ENCODE results near the gene ROCK2. TPM values are rescaled to one million over a fixed set of nuclear protein-coding genes. Genes with fewer than 3 reads are reported as not detected.

Gene ROCK2
- total and polyA plus RNA-seq, 7 donors = 15.2 to 74.8 (median 43.5) TPM

- H3K9me3 ChIP-seq = no peaks in the 10 kb centered on the region
- no peak overlapping the region for H3K27ac ChIP-seq
- H3K4me3 ChIP-seq = no peak overlapping the region
- TF ChIP-seq EP300 (IDR thresholded peaks at IDR 0.05) = no peak
- no peak for TF ChIP-seq POLR2AphosphoS5 (IDR thresholded peaks at IDR 0.05)
- TF ChIP-seq CTCF (IDR thresholded peaks at IDR 0.05) = no peak
- TF ChIP-seq POLR2A (IDR thresholded peaks at IDR 0.05) = no peak
- WGBS, 2 donors = 90% methylated on average over 4 of the region's 4 CpGs
- no peaks in the 10 kb centered on the region for H3K27me3 ChIP-seq
- intact Hi-C loops (cut with DNase I) = no loop called here
- DNase-seq = no peak
- H3K36me3 ChIP-seq = peaks cover 0 to 27% (median 4%) of the 10 kb centered on the region in 4 donors
- H3K4me1 ChIP-seq = no peaks in the 10 kb centered on the region
These were observed 164.5 kb downstream of the ROCK2 start for GRCh38 chr2:11179899-11180298.

- H3K4me3 ChIP-seq = no peak overlapping the region
- no peak for DNase-seq
- no peaks in the 10 kb centered on the region for H3K27me3 ChIP-seq
- H3K4me1 ChIP-seq = no peaks in the 10 kb centered on the region
- TF ChIP-seq POLR2A (IDR thresholded peaks at IDR 0.05) (no peak), CTCF (IDR thresholded peaks at IDR 0.05) (no peak), EP300 (IDR thresholded peaks at IDR 0.05) (no peak), POLR2AphosphoS5 (IDR thresholded peaks at IDR 0.05) (no peak)
- intact Hi-C loops (cut with DNase I) = no loop called here
- H3K9me3 ChIP-seq = no peaks in the 10 kb centered on the region
- H3K36me3 ChIP-seq = peaks cover 0 to 24% (median 3%) of the 10 kb centered on the region in 4 donors
- no peak overlapping the region for H3K27ac ChIP-seq
- WGBS, 2 donors = 81 to 83% methylated on average over 4 of the region's 4 CpGs
These were observed 165.2 kb downstream of the ROCK2 start for GRCh38 chr2:11179196-11179595.

- H3K27ac ChIP-seq = no peak overlapping the region
- peaks cover 0 to 20% (median 3%) of the 10 kb centered on the region in 4 donors for H3K36me3 ChIP-seq
- H3K9me3 ChIP-seq = no peaks in the 10 kb centered on the region
- H3K4me1 ChIP-seq = no peaks in the 10 kb centered on the region
- DNase-seq = no peak
- WGBS, 2 donors = 65 to 72% methylated on average over 5 of the region's 5 CpGs
- intact Hi-C loops (cut with DNase I) = no loop called here
- H3K27me3 ChIP-seq = no peaks in the 10 kb centered on the region
- TF ChIP-seq EP300 (IDR thresholded peaks at IDR 0.05) = no peak
- no peak for TF ChIP-seq POLR2AphosphoS5 (IDR thresholded peaks at IDR 0.05)
- TF ChIP-seq CTCF (IDR thresholded peaks at IDR 0.05) = no peak
- no peak for TF ChIP-seq POLR2A (IDR thresholded peaks at IDR 0.05)
- no peak overlapping the region for H3K4me3 ChIP-seq
These were observed 166.4 kb downstream of the ROCK2 start for GRCh38 chr2:11177871-11178690.

- H3K27me3 ChIP-seq = no peaks in the 10 kb centered on the region
- WGBS, 2 donors = 65 to 87% methylated on average over 6 of the region's 6 CpGs
- intact Hi-C loops (cut with DNase I) = no loop called here
- no peaks in the 10 kb centered on the region for H3K4me1 ChIP-seq
- H3K36me3 ChIP-seq = peaks cover 0 to 7% (median 0%) of the 10 kb centered on the region in 4 donors
- no peak overlapping the region for H3K4me3 ChIP-seq
- DNase-seq = peak; percentile 27
- H3K9me3 ChIP-seq = no peaks in the 10 kb centered on the region
- TF ChIP-seq EP300 (IDR thresholded peaks at IDR 0.05) = no peak
- no peak for TF ChIP-seq CTCF (IDR thresholded peaks at IDR 0.05)
- TF ChIP-seq POLR2AphosphoS5 (IDR thresholded peaks at IDR 0.05) = no peak
- TF ChIP-seq POLR2A (IDR thresholded peaks at IDR 0.05) = no peak
- H3K27ac ChIP-seq = no peak overlapping the region
These were observed 169.1 kb downstream of the ROCK2 start for GRCh38 chr2:11175293-11175795.

Measured in sigmoid colon (tissue), 7 donors.